SK-N-SH (cell line): ENCODE data around the gene DLG3. TPM values are rescaled to one million over a fixed set of nuclear protein-coding genes. Genes with fewer than 3 reads are reported as not detected.

Experiments used
- CTCF ChIA-PET: fragments of 300-600, 350-600 bp; formaldehyde crosslinking; extraction: SDS; loops from one replicate; lab custom pipeline; 2021; lab: Yijun Ruan, JAX
- POLR2A ChIA-PET: fragments of 350-600 bp; sonication (Branson Sonifier 250); formaldehyde crosslinking; extraction: SDS; loops from one replicate; lab custom pipeline; 2020; ENCODE audit warnings: antibody characterized with exemption, inconsistent platforms; lab: Yijun Ruan, JAX
- DNase-seq: peaks from one replicate; pipeline ENCODE4 v3.0.0; 2012
- H2AFZ ChIP-seq: fragments of 200-600 bp; sonication (generic); 2 replicates; pipeline ENCODE4 v1.8.1; 2016; ENCODE audit warnings: antibody characterized with exemption, mild to moderate bottlenecking, low read depth
- H3F3A ChIP-seq: fragments of 200-600 bp; sonication (generic); replicated peaks from 2 replicates; pipeline ENCODE3; 2016; ENCODE audit warnings: antibody characterized with exemption, mild to moderate bottlenecking; ENCODE audit not compliant: insufficient read depth
- H3K27ac ChIP-seq, 2 experiments: fragments of 200-500 bp in 1 of 2; fragments of 200-600 bp in 1 of 2; sonication (Bioruptor generic) in 1 of 2; sonication (generic), shearing (Covaris generic) in 1 of 2; 2 replicates each; pipeline versions ENCODE4 v1.5.1 to v1.6.1; 2014 to 2016; ENCODE audit warnings: low read depth in 2 of 2, inconsistent platforms in 1 of 2, low read length in 1 of 2, mild to moderate bottlenecking in 1 of 2, mixed read lengths in 1 of 2
- H3K27me3 ChIP-seq: fragments of 200-600 bp; sonication (generic), shearing (Covaris generic); 2 replicates; pipeline ENCODE4 v1.6.1; 2016; ENCODE audit warnings: mixed run types; ENCODE audit not compliant: insufficient read depth
- H3K36me3 ChIP-seq, 2 experiments: fragments of 200-500 bp in 1 of 2; fragments of 200-600 bp in 1 of 2; sonication (Bioruptor generic) in 1 of 2; sonication (generic) in 1 of 2; replicated peaks in 1 of 2; 2 replicates each; pipeline versions ENCODE3 to v1.5.1; 2014 to 2016; ENCODE audit warnings: low read length in 1 of 2, mild to moderate bottlenecking in 1 of 2; ENCODE audit not compliant: insufficient read depth in 2 of 2, control insufficient read depth in 1 of 2
- H3K4me1 ChIP-seq, 2 experiments: fragments of 200-500 bp in 1 of 2; fragments of 200-600 bp in 1 of 2; sonication (Bioruptor generic) in 1 of 2; sonication (generic), shearing (Covaris generic) in 1 of 2; 2 replicates each; pipeline versions ENCODE4 v1.5.1 to v1.6.1; 2014 to 2016; ENCODE audit warnings: low read depth in 1 of 2, low read length in 1 of 2, mixed run types in 1 of 2; ENCODE audit not compliant: insufficient read depth in 2 of 2, control insufficient read depth in 1 of 2
- H3K4me2 ChIP-seq: fragments of 200-600 bp; sonication (generic), shearing (Covaris generic); 2 replicates; pipeline ENCODE4 v1.6.1; 2017; ENCODE audit warnings: mixed run types
- H3K4me3 ChIP-seq, 2 experiments: fragments of 200-500 bp in 1 of 2; fragments of 200-600 bp in 1 of 2; sonication (Bioruptor generic) in 1 of 2; sonication (generic), shearing (Covaris generic) in 1 of 2; 2 replicates each; pipeline versions ENCODE4 v1.5.1 to v1.8.1; 2014 to 2016; ENCODE audit warnings: low read depth in 2 of 2, inconsistent platforms in 1 of 2, low read length in 1 of 2, mild to moderate bottlenecking in 1 of 2, mixed read lengths in 1 of 2, moderate library complexity in 1 of 2
- H3K79me2 ChIP-seq: fragments of 200-600 bp; sonication (generic); 2 replicates; pipeline ENCODE4 v1.8.1; 2017; ENCODE audit warnings: mild to moderate bottlenecking; ENCODE audit not compliant: insufficient read depth
- H3K9ac ChIP-seq: fragments of 200-600 bp; sonication (generic); 2 replicates; pipeline ENCODE4 v1.6.1; 2017; ENCODE audit warnings: mixed run types
- H3K9me2 ChIP-seq: fragments of 200-600 bp; sonication (generic); 2 replicates; pipeline ENCODE4 v1.6.1; 2017; ENCODE audit warnings: mixed run types
- H3K9me3 ChIP-seq: fragments of 200-600 bp; sonication (generic); 2 replicates; pipeline ENCODE4 v1.6.1; 2017; ENCODE audit warnings: mixed run types, mild to moderate bottlenecking, moderate library complexity
- H4K20me1 ChIP-seq: fragments of 200-600 bp; sonication (generic); 2 replicates; pipeline ENCODE4 v1.6.1; 2017; ENCODE audit warnings: mild to moderate bottlenecking, mixed run types; ENCODE audit not compliant: insufficient read depth
- EP300 ChIP-seq, 2 experiments: IDR thresholded peaks; 2 replicates each; pipeline versions ENCODE4 v1.4.0 to v1.6.1; 2012; ENCODE audit warnings: borderline replicate concordance in 1 of 2, low read depth in 1 of 2, low read length in 1 of 2
- GABPA ChIP-seq: IDR thresholded peaks from 2 replicates; pipeline ENCODE4 v1.4.0; 2012; ENCODE audit warnings: low read depth, mild to moderate bottlenecking
- GATA2 ChIP-seq: sonication (generic); formaldehyde crosslinking; IDR thresholded peaks from 2 replicates; pipeline ENCODE4 v1.5.0; 2020; ENCODE audit warnings: mild to moderate bottlenecking, missing genetic modification reagents
- MEF2A ChIP-seq: IDR thresholded peaks from 2 replicates; pipeline ENCODE4 v1.4.0; 2012; ENCODE audit warnings: low read depth, borderline replicate concordance
- NRF1 ChIP-seq: IDR thresholded peaks from 2 replicates; pipeline ENCODE4 v1.6.1; 2012; ENCODE audit warnings: low read depth, mild to moderate bottlenecking, low read length
- RFX5 ChIP-seq: IDR thresholded peaks from 2 replicates; pipeline ENCODE4 v1.6.1; 2012; ENCODE audit warnings: mild to moderate bottlenecking, improper control_type of control experiment, low read length
- TAF1 ChIP-seq: IDR thresholded peaks from 2 replicates; pipeline ENCODE4 v1.6.1; 2012; ENCODE audit warnings: low read depth, mild to moderate bottlenecking, low read length, moderate library complexity, borderline replicate concordance
- WGBS: methylation state at CpG from one replicate; pipeline ENCODE4 v1.1.6; 2017; ENCODE audit warnings: low lambda C conversion rate; 5-methylcytosine and 5-hydroxymethylcytosine counted together
- polyA plus RNA-seq, 3 experiments: library from polyadenylated mRNA; depleted of rRNA; stranded (reverse); fragments of >200 nt; gene quantifications; 2 replicates each; pipeline ENCODE4 v1.2.3, GENCODE V29; 2012
- TF ChIP-seq, protein P1 (sequence below): IDR thresholded peaks from 2 replicates; pipeline ENCODE4 v1.6.1; 2012; ENCODE audit warnings: mild to moderate bottlenecking, low read depth, low read length, moderate library complexity
- TF ChIP-seq, protein P2 (sequence below): IDR thresholded peaks from 2 replicates; pipeline ENCODE4 v1.4.0; 2012; ENCODE audit warnings: low read depth
- TF ChIP-seq, protein P3 (sequence below): IDR thresholded peaks from 2 replicates; pipeline ENCODE4 v1.4.0; 2012; ENCODE audit warnings: low read depth, borderline replicate concordance
- TF ChIP-seq, protein P4 (sequence below): fragments of 150-350 bp; IDR thresholded peaks from 2 replicates; pipeline ENCODE4 v1.6.1; 2017; ENCODE audit warnings: antibody characterized with exemption, low read length, low read depth, borderline replicate concordance
- TF ChIP-seq, protein P5 (sequence below): fragments of 200-600 bp; sonication (generic); IDR thresholded peaks from 2 replicates; pipeline ENCODE4 v1.6.1; 2017; ENCODE audit warnings: antibody characterized with exemption, mild to moderate bottlenecking, moderate library complexity

Gene DLG3
- polyA plus RNA-seq, 1 of the 3 experiments (the other 2 are of a cell fraction), result 11.7 TPM

DNA sequence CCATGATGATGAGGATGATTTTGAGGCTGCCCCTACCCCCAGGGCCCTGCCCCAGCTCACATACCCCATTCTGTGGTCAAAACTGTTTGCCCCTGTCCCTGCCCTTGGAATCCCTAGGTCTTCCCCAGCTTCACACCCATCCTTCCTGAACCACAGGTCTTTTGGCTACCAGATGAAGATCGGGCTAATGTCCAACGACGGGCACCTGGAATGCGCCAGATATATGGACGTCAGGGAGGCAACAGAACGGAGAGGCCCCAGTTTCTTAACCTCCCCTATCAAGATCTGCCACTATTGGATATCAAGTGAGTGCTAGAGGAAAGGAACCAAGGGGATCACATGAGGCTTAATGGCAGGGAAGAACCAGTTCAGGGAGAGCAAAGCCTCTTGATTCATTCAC lies 14.9 kb upstream of the DLG3 start:
- ChIA-PET CTCF (no interaction called here), POLR2A (no interaction called here)
- no peaks in the 10 kb centered on the region for H4K20me1 ChIP-seq
- H3K4me1 ChIP-seq, result peaks cover 0 to 3% of the 10 kb centered on the region in 2 experiments; a peak in 1 of 4 replicates
- H3K79me2 ChIP-seq, result no peaks in the 10 kb centered on the region
- H3K4me2 ChIP-seq, result no peak overlapping the region
- no peaks in the 10 kb centered on the region for H3K27me3 ChIP-seq
- H3K4me3 ChIP-seq, result no peak overlapping the region
- no peaks in the 10 kb centered on the region for H3K36me3 ChIP-seq
- no peaks in the 10 kb centered on the region for H3K9me2 ChIP-seq
- no peak for DNase-seq
- H2AFZ ChIP-seq, result no peak overlapping the region
- TF ChIP-seq, protein P1, sequence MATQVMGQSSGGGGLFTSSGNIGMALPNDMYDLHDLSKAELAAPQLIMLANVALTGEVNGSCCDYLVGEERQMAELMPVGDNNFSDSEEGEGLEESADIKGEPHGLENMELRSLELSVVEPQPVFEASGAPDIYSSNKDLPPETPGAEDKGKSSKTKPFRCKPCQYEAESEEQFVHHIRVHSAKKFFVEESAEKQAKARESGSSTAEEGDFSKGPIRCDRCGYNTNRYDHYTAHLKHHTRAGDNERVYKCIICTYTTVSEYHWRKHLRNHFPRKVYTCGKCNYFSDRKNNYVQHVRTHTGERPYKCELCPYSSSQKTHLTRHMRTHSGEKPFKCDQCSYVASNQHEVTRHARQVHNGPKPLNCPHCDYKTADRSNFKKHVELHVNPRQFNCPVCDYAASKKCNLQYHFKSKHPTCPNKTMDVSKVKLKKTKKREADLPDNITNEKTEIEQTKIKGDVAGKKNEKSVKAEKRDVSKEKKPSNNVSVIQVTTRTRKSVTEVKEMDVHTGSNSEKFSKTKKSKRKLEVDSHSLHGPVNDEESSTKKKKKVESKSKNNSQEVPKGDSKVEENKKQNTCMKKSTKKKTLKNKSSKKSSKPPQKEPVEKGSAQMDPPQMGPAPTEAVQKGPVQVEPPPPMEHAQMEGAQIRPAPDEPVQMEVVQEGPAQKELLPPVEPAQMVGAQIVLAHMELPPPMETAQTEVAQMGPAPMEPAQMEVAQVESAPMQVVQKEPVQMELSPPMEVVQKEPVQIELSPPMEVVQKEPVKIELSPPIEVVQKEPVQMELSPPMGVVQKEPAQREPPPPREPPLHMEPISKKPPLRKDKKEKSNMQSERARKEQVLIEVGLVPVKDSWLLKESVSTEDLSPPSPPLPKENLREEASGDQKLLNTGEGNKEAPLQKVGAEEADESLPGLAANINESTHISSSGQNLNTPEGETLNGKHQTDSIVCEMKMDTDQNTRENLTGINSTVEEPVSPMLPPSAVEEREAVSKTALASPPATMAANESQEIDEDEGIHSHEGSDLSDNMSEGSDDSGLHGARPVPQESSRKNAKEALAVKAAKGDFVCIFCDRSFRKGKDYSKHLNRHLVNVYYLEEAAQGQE, result no peak
- TF ChIP-seq GABPA (no peak), GATA2 (CRISPR knock-in tag) (no peak)
- TF ChIP-seq, protein P2, sequence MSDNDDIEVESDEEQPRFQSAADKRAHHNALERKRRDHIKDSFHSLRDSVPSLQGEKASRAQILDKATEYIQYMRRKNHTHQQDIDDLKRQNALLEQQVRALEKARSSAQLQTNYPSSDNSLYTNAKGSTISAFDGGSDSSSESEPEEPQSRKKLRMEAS, result no peak
- TF ChIP-seq, protein P3, sequence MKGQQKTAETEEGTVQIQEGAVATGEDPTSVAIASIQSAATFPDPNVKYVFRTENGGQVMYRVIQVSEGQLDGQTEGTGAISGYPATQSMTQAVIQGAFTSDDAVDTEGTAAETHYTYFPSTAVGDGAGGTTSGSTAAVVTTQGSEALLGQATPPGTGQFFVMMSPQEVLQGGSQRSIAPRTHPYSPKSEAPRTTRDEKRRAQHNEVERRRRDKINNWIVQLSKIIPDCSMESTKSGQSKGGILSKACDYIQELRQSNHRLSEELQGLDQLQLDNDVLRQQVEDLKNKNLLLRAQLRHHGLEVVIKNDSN, result no peak
- no peak overlapping the region for H3K27ac ChIP-seq
- WGBS, result 69% methylated on average over 6 of the region's 6 CpGs
- H3K9ac ChIP-seq, result no peak overlapping the region
- H3F3A ChIP-seq, result no peaks in the 10 kb centered on the region
- H3K9me3 ChIP-seq, result no peaks in the 10 kb centered on the region

DNA sequence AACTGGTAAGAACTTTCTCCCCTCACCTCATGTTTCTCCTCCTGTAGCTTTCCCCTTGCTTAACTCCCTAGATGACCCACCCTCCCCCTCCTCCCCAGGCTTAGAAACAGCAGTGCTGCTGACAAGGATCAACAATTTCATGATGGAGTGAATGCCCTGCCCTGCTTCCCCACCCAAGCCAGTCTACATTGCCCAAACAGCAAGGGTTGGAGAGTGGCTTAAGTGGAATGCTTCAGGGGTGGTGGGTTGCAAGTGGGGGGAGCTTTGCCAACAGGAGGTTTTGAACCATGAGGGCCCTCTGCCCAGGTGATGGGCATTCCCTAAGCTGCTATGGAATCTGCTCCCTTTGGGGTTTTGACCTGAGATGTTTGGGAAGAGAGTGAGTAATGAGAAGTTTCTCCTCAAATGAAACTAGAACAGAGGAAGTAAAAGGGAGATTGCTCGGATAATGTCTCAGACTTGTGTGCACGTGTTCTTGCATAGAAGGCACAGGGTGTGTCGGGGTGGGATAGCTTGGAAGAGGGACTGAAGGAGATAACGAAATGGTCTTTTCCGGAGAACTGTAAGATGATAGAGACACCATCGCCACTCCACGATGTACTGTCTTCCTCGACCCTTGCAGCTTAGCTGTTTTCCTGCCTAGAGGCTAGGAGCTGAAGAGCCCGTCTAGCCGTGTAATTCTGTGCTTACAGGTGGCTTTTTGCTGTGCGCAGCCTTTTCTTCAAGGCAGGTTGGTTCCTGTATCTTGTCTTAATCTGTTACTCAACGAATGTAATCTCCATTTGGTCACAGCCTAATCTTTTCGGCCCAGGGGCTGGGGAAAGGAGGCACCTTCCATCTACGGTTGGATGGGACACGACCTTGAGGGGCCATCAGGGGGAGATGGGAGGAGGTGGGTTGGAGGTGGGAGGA lies 11.4 kb upstream of the DLG3 start:
- H3K27me3 ChIP-seq, result no peaks in the 10 kb centered on the region
- H3K4me3 ChIP-seq, result peak overlapping the region; percentile 64 to 81
- 61% methylated on average over 15 of the region's 15 CpGs for WGBS
- H3K36me3 ChIP-seq, result no peaks in the 10 kb centered on the region
- no peak overlapping the region for H3K9ac ChIP-seq
- H4K20me1 ChIP-seq, result no peaks in the 10 kb centered on the region
- H3F3A ChIP-seq, result no peaks in the 10 kb centered on the region
- no peak for DNase-seq
- ChIA-PET CTCF (interaction anchor here (0.8 to 3.9 kb wide), 5 partner anchors 8 to 144 kb away, joined by 3 to 23 read pairs (median 5); partner anchors contain the start of genes DLG3, KIF4A and PDZD11), POLR2A (no interaction called here)
- no peaks in the 10 kb centered on the region for H3K79me2 ChIP-seq
- H3K27ac ChIP-seq, result no peak overlapping the region
- H2AFZ ChIP-seq, result peak overlapping the region; percentile 94
- peaks cover 0 to 8% of the 10 kb centered on the region in 2 experiments; a peak in 1 of 4 replicates for H3K4me1 ChIP-seq
- peak overlapping the region; percentile 78 for H3K4me2 ChIP-seq
- no peaks in the 10 kb centered on the region for H3K9me3 ChIP-seq
- no peaks in the 10 kb centered on the region for H3K9me2 ChIP-seq
- no peak for TF ChIP-seq NRF1
- TF ChIP-seq RFX5, result no peak
- TF ChIP-seq, protein P3, result no peak
- TF ChIP-seq, protein P4, sequence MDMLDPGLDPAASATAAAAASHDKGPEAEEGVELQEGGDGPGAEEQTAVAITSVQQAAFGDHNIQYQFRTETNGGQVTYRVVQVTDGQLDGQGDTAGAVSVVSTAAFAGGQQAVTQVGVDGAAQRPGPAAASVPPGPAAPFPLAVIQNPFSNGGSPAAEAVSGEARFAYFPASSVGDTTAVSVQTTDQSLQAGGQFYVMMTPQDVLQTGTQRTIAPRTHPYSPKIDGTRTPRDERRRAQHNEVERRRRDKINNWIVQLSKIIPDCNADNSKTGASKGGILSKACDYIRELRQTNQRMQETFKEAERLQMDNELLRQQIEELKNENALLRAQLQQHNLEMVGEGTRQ, result no peak
- TF ChIP-seq, protein P5, sequence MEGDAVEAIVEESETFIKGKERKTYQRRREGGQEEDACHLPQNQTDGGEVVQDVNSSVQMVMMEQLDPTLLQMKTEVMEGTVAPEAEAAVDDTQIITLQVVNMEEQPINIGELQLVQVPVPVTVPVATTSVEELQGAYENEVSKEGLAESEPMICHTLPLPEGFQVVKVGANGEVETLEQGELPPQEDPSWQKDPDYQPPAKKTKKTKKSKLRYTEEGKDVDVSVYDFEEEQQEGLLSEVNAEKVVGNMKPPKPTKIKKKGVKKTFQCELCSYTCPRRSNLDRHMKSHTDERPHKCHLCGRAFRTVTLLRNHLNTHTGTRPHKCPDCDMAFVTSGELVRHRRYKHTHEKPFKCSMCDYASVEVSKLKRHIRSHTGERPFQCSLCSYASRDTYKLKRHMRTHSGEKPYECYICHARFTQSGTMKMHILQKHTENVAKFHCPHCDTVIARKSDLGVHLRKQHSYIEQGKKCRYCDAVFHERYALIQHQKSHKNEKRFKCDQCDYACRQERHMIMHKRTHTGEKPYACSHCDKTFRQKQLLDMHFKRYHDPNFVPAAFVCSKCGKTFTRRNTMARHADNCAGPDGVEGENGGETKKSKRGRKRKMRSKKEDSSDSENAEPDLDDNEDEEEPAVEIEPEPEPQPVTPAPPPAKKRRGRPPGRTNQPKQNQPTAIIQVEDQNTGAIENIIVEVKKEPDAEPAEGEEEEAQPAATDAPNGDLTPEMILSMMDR, result no peak
- TF ChIP-seq EP300 (IDR thresholded peaks at IDR 0.05; ENCODE audit: borderline replicate concordance in 1 of 2, low read depth in 1 of 2, low read length in 1 of 2), result no peak
- TF ChIP-seq MEF2A, result no peak
- no peak for TF ChIP-seq TAF1
- no peak for TF ChIP-seq GABPA
